UCSD-AML1 (cell line): ENCODE data around the gene THOC2.
"Not testable (repeated sequence)": the region's sequence is repeated elsewhere in the genome, so short reads cannot be mapped to it uniquely, and the experiment has no call there.

ENCODE experiments used
- DNase-seq: peaks from one replicate; lab custom pipeline; 2025; ENCODE audit not compliant: unreplicated experiment; lab: John Stamatoyannopoulos, UW

THOC2 gene

DNA sequence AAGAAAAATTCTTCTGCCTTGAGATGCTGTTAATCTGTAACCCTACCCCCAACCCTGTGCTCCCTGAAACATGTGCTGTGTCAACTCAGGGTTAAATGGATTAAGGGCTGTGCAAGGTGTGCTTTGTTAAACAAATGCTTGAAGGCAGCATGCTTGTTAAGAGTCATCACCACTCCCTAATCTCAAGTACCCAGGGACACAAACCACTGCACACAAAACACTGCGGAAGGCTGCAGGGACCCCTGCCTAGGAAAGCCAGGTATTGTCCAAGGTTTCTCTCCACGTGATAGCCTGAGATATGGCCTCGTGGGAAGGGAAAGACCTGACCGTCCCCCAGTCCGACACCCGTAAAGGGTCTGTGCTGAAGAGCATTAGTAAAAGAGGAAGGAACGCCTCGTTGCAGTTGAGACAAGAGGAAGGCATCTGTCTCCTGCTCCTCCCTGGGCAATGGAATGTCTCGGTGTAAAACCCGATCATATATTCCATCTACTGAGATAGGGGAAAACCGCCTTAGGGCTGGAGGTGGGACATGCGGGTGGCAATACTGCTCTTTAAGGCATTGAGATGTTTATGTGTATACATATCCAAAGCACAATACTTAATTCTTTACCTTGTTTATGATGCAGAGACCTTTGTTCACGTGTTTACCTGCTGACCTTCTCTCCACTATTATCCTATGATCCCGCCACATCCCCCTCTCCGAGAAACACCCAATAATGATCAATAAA is 53.0 kb downstream of the THOC2 start:
- DNase-seq: not testable (repeated sequence)

- DNase-seq: no peak
Observed at GRCh38 chrX:123675154-123675553, 57.7 kb downstream of the THOC2 start.

DNA sequence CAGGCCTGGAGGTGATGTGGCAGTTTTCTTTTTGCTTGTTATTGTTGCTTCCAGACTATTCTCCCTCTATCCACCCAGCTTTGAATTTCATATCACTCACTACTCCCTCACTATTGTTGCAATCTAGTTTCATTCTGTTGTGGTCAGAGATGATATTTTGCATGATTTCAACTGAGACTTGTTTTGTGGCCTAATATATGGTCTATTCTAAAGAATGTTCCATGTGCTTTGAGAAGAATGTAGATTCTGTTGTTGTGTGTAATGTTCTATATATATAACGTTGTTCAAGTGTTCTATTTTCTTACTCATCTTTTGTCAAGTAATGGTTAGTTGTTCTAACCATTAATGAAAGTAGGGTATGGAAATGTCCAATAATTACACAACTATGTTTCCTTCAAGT is 59.0 kb downstream of the THOC2 start:
- DNase-seq: no peak

- no peak for DNase-seq
Observed at GRCh38 chrX:123665197-123665596, 67.7 kb downstream of the THOC2 start.

- DNase-seq: not testable (repeated sequence)
Observed at GRCh38 chrX:123664467-123665167, 68.2 kb downstream of the THOC2 start.

GRCh38 chrX:123663720-123664119 is 69.1 kb downstream of the THOC2 start:
- not testable (repeated sequence) for DNase-seq

GRCh38 chrX:123656507-123656906 is 76.3 kb downstream of the THOC2 start:
- DNase-seq: not testable (repeated sequence)

- DNase-seq: not testable (repeated sequence)
Observed at GRCh38 chrX:123648811-123649181, 84.1 kb downstream of the THOC2 start.

- no peak for DNase-seq
Observed at GRCh38 chrX:123648028-123648810, 84.6 kb downstream of the THOC2 start.

GRCh38 chrX:123647244-123647643 is 85.6 kb downstream of the THOC2 start:
- no peak for DNase-seq

DNA sequence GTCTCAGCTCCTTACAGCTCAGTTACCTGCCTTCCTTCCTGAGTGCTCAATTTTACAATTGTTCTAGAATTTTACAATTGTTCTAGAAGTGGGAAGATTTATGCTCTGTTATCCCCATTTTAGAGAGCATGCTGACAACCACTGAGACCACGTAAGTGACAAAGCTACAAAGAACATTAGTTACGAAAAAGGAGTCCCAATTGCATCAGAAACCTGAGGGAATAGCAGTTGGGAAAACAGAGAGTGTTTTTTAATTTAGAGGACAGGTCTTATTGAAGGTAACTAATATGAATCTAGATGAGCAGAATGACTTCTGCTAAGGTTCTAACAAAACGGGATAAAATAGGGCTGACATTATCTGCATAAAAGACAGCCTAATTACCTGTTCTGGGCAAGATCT is 103.3 kb downstream of the THOC2 start:
- no peak for DNase-seq

DNA sequence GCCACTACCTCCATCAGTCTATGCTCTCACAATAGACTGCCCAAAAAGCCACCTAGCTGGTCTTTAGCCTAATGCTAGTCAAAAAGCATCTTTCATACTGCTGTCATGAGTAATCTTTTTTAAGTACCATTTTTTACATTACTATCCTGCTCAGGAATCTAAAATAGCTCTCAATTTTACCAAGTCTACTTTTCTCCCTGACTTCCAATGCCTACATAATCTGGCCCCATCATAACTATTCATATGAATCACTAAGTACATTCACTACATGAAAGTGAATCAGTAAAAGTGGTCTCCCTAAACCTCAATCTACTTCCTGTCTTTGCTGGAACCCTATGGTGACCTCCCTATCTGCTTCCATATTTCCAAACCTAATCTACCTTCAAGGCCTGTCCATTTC is 105.9 kb downstream of the THOC2 start:
- DNase-seq: no peak

- no peak for DNase-seq
Observed at GRCh38 chrX:123625952-123626351, 106.9 kb downstream of the THOC2 start.

DNA sequence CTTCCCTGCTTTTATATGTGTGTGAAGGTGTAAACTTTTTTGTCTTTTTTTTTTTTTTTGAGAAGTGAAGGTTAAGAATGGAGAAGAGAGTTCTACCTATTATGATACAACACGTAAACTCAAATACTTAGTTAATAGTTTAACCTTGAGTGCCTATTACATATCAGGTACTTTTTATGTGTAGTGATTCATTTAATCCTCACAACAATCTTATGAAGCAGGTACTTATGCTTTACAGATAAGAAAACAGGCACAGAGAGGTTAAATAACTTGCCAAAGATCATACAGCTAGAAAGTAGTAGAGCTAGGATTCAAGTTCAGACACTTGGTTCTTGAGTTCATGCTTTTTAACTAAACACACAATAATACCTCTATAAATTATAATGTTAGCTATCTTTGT is 107.4 kb downstream of the THOC2 start:
- no peak for DNase-seq

DNA sequence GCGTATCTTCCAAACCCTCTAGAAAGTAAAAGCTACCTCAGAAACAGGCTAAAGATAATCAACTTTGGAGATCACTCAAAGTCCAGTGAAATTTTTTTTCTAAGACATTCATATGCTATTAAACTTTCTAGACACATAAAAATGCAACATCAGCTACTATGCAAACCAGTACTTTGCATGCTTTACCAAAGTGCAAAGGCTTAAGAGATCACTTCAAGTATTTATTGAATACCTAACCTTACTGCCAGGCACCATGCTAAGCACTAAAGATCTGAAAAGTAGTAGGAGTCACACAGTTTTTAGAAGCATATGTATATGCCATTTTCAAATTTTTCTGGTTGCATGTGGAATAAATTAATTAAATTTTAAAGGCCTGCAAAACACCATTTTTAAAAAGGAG is 115.8 kb downstream of the THOC2 start:
- no peak for DNase-seq

DNA sequence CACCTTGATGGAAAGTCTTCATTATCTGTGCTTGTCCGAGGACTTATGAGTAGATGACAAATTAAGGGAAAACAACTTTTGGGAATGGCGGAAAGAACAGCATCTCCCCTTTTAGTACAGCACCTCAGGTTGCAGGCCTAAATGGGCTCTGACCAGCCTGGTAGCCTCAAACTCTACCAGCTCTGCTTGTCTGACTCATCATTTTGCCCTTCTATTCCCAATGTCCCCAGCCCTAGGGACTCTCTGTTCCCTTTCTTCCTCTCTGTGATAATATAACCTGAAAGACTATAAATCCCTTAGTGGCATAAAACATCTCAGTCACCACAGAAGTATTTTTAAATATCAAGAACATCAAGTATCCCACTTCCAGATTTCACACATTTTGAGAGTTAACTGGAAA is 121.9 kb downstream of the THOC2 start:
- no peak for DNase-seq

GRCh38 chrX:123607806-123608205 is 125.0 kb downstream of the THOC2 start:
- no peak for DNase-seq

DNA sequence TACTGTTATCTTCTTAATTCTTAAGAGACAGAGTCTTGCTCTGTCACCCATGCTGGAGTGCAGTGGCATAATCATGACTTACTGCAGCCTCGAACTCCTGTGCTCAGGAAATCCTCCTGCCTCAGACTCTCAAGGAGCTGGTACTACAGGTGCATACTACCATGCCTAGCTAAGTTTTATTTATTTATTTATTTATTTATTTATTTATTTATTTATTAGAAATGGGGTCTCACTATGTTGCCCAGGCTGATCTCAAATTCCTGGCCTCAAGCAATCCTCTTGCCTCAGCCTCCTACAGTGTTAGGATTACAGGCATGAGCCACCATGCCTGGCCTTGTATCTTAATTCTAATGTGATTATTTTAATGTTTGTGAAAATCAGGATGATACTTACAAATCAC is 125.6 kb downstream of the THOC2 start:
- no peak for DNase-seq

DNA sequence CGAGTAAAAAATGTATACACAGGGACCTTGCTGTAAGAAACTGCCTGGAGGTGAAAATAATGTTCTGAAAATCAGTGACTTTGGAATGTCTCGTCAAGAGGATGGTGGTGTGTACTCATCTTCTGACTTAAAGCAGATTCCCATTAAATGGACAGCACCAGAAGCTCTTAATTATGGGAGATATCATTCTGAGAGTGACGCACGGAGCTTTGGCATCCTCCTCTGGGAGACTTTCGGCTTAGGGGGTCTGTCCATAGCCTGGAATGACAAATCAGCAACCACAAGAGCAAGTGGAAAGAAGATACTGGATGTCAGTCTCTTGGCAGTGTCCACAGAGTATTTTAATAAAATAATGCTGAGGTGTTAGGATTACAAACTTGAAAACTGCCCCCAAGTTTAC is 129.4 kb downstream of the THOC2 start:
- no peak for DNase-seq

- DNase-seq: no peak
Observed at GRCh38 chrX:123601437-123601836, 131.4 kb downstream of the THOC2 start.

- no peak for DNase-seq
Observed at GRCh38 chrX:123600181-123600580, 132.7 kb downstream of the THOC2 start.
